ENCODE measurements around the gene DNAJB5. TPM values are rescaled to one million over a fixed set of nuclear protein-coding genes. Genes with fewer than 3 reads are reported as not detected.
"Not testable (repeated sequence)": the region's sequence is repeated elsewhere in the genome, so short reads cannot be mapped to it uniquely, and the experiment has no call there.

Gene DNAJB5
- total RNA-seq, 1 experiment from 2014 or later = 3.4 TPM

- Mint-ChIP-seq H3K27ac (ENCODE audit: unreplicated experiment) (no peak overlapping the region), H3K9me3 (ENCODE audit: unreplicated experiment) (no peaks in the 10 kb centered on the region), H3K36me3 (ENCODE audit: insufficient read depth, unreplicated experiment) (no peaks in the 10 kb centered on the region), H3K4me1 (ENCODE audit: low read depth, unreplicated experiment) (peaks cover 13% of the 10 kb centered on the region), H3K4me3 (ENCODE audit: unreplicated experiment) (no peak overlapping the region), H3K27me3 (ENCODE audit: insufficient read depth, unreplicated experiment) (peaks cover 3% of the 10 kb centered on the region)
- Histone ChIP-seq H3K4me3 (ENCODE audit: low read depth, low read length) (no peak overlapping the region), H3K36me3 (ENCODE audit: control insufficient read depth, insufficient read depth, low read length) (no peaks in the 10 kb centered on the region), H3K4me1 (peaks cover 17% of the 10 kb centered on the region), H3K9me3 (no peaks in the 10 kb centered on the region), H3K27me3 (replicated peaks; ENCODE audit: control insufficient read depth, insufficient read depth, low read length) (no peaks in the 10 kb centered on the region)
- DNase-seq = no peak
- ChIA-PET CTCF (interaction anchor here (1.0 to 1.1 kb wide), 2 partner anchors 50 to 102 kb away, joined by 3 read pairs; no protein-coding TSS in a partner anchor), POLR2A (no interaction called here)
- TF ChIP-seq CTCF (IDR thresholded peaks at IDR 0.05; ENCODE audit: insufficient read depth in 1 of 2, low read depth in 1 of 2, low read length in 1 of 2, severe bottlenecking in 1 of 2, unreplicated experiment in 1 of 2) = no peak
- BruUV-seq (replicated peaks) = no TSS peak
- intact Hi-C loops (cut with micrococcal nuclease; ENCODE audit: unreplicated experiment) = no loop called here
Observed at GRCh38 chr9:35001285-35001677, 11.7 kb downstream of the DNAJB5 start.

GRCh38 chr9:35001803-35002502, 12.4 kb downstream of the DNAJB5 start:
- no peaks in the 10 kb centered on the region for H3K36me3 ChIP-seq (ENCODE audit: control insufficient read depth, insufficient read depth, low read length)
- intact Hi-C loops (cut with micrococcal nuclease; ENCODE audit: unreplicated experiment) = no loop called here
- H3K4me1 Mint-ChIP-seq (ENCODE audit: low read depth, unreplicated experiment) = peaks cover 8% of the 10 kb centered on the region
- H3K4me1 ChIP-seq = peaks cover 16% of the 10 kb centered on the region
- H3K27me3 ChIP-seq (replicated peaks; ENCODE audit: control insufficient read depth, insufficient read depth, low read length) = no peaks in the 10 kb centered on the region
- H3K9me3 Mint-ChIP-seq (ENCODE audit: unreplicated experiment) = no peaks in the 10 kb centered on the region
- no peak overlapping the region for H3K4me3 Mint-ChIP-seq (ENCODE audit: unreplicated experiment)
- no peak overlapping the region for H3K27ac Mint-ChIP-seq (ENCODE audit: unreplicated experiment)
- ChIA-PET CTCF (interaction anchor here (1.0 to 1.1 kb wide), 2 partner anchors 49 to 103 kb away, joined by 3 read pairs; no protein-coding TSS in a partner anchor), POLR2A (no interaction called here)
- H3K4me3 ChIP-seq (ENCODE audit: low read depth, low read length) = no peak overlapping the region
- H3K36me3 Mint-ChIP-seq (ENCODE audit: insufficient read depth, unreplicated experiment) = no peaks in the 10 kb centered on the region
- no peak for DNase-seq
- no peak for TF ChIP-seq CTCF (IDR thresholded peaks at IDR 0.05; ENCODE audit: insufficient read depth in 1 of 2, low read depth in 1 of 2, low read length in 1 of 2, severe bottlenecking in 1 of 2, unreplicated experiment in 1 of 2)
- peaks cover 3% of the 10 kb centered on the region for H3K27me3 Mint-ChIP-seq (ENCODE audit: insufficient read depth, unreplicated experiment)
- no peaks in the 10 kb centered on the region for H3K9me3 ChIP-seq
- no TSS peak for BruUV-seq (replicated peaks)

- Mint-ChIP-seq H3K9me3 (ENCODE audit: unreplicated experiment) (no peaks in the 10 kb centered on the region), H3K4me1 (ENCODE audit: low read depth, unreplicated experiment) (peaks cover 2% of the 10 kb centered on the region), H3K27me3 (ENCODE audit: insufficient read depth, unreplicated experiment) (peaks cover 3% of the 10 kb centered on the region), H3K36me3 (ENCODE audit: insufficient read depth, unreplicated experiment) (no peaks in the 10 kb centered on the region), H3K4me3 (ENCODE audit: unreplicated experiment) (no peak overlapping the region), H3K27ac (ENCODE audit: unreplicated experiment) (no peak overlapping the region)
- BruUV-seq (replicated peaks) = no TSS peak
- H3K36me3 ChIP-seq (ENCODE audit: control insufficient read depth, insufficient read depth, low read length) = no peaks in the 10 kb centered on the region
- POLR2A ChIA-PET = no interaction called here
- H3K9me3 ChIP-seq = no peaks in the 10 kb centered on the region
- intact Hi-C loops (cut with micrococcal nuclease; ENCODE audit: unreplicated experiment) = no loop called here
- CTCF ChIA-PET = no interaction called here
- peaks cover 9% of the 10 kb centered on the region for H3K4me1 ChIP-seq
- DNase-seq = no peak
- no peak for TF ChIP-seq CTCF (IDR thresholded peaks at IDR 0.05; ENCODE audit: insufficient read depth in 1 of 2, low read depth in 1 of 2, low read length in 1 of 2, severe bottlenecking in 1 of 2, unreplicated experiment in 1 of 2)
- no peak overlapping the region for H3K4me3 ChIP-seq (ENCODE audit: low read depth, low read length)
- H3K27me3 ChIP-seq (replicated peaks; ENCODE audit: control insufficient read depth, insufficient read depth, low read length) = no peaks in the 10 kb centered on the region
Observed at GRCh38 chr9:35002623-35003022, 13.1 kb downstream of the DNAJB5 start.

GRCh38 chr9:35004299-35004698, 14.8 kb downstream of the DNAJB5 start:
- DNase-seq; H3K4me3 Mint-ChIP-seq (ENCODE audit: unreplicated experiment); BruUV-seq (replicated peaks); H3K27ac Mint-ChIP-seq (ENCODE audit: unreplicated experiment); H3K36me3 ChIP-seq (ENCODE audit: control insufficient read depth, insufficient read depth, low read length); POLR2A ChIA-PET; H3K36me3 Mint-ChIP-seq (ENCODE audit: insufficient read depth, unreplicated experiment); H3K4me3 ChIP-seq (ENCODE audit: low read depth, low read length); H3K9me3 Mint-ChIP-seq (ENCODE audit: unreplicated experiment); H3K27me3 ChIP-seq (replicated peaks; ENCODE audit: control insufficient read depth, insufficient read depth, low read length); H3K4me1 ChIP-seq; H3K4me1 Mint-ChIP-seq (ENCODE audit: low read depth, unreplicated experiment); CTCF ChIA-PET; H3K9me3 ChIP-seq; H3K27me3 Mint-ChIP-seq (ENCODE audit: insufficient read depth, unreplicated experiment); intact Hi-C loops (cut with micrococcal nuclease; ENCODE audit: unreplicated experiment): not testable (repeated sequence)
